IMR-90 (cell line): ENCODE results near the gene KCNAB2. TPM values are rescaled to one million over a fixed set of nuclear protein-coding genes. Genes with fewer than 3 reads are reported as not detected.

Experiments used
- ATAC-seq: fragments of 200-7000 bp; cut with Tn5 transposase; 2 replicates; pipeline ENCODE4 v1.9.1; 2020; ENCODE audit warnings: low read depth, mild to moderate bottlenecking, moderate library complexity
- BruUV-seq: library from RNA; stranded (reverse); fragments of 400-500 nt; replicated peaks from 2 replicates; lab custom pipeline; 2021; lab: Mats Ljungman, UMichigan
- CTCF ChIA-PET: fragments of 300-600 bp; formaldehyde crosslinking; extraction: SDS; loops from one replicate; lab custom pipeline; 2021; ENCODE audit warnings: antibody characterized with exemption; lab: Yijun Ruan, JAX
- POLR2A ChIA-PET: fragments of 300-600 bp; sonication (Branson Sonifier 250); formaldehyde crosslinking; loops from one replicate; lab custom pipeline; 2022; ENCODE audit warnings: antibody characterized with exemption; ENCODE audit not compliant: unreplicated experiment; lab: Charles Lee
- DNase-seq: peaks from one replicate; pipeline ENCODE4 v3.0.0; 2013
- H2AFZ ChIP-seq: replicated peaks from 2 replicates; pipeline ENCODE3; 2013; ENCODE audit warnings: low read length, mild to moderate bottlenecking; ENCODE audit not compliant: poor library complexity
- H2AK5ac ChIP-seq: 2 replicates; pipeline ENCODE4 v1.6.1; 2013; ENCODE audit warnings: low read depth, low read length, inconsistent platforms
- H2AK9ac ChIP-seq: replicated peaks from 2 replicates; pipeline ENCODE3; 2013; ENCODE audit warnings: mild to moderate bottlenecking, low read depth, low read length, moderate library complexity; ENCODE audit not compliant: poor library complexity
- H2BK120ac ChIP-seq: 2 replicates; pipeline ENCODE4 v1.6.1; 2013; ENCODE audit warnings: low read depth, low read length, inconsistent platforms
- H2BK15ac ChIP-seq: 3 replicates; pipeline ENCODE4 v1.6.1; 2013; ENCODE audit warnings: low read depth, low read length, inconsistent platforms
- H2BK20ac ChIP-seq: 2 replicates; pipeline ENCODE4 v1.6.1; 2013; ENCODE audit warnings: low read depth, mild to moderate bottlenecking, inconsistent platforms, low read length, moderate library complexity
- H2BK5ac ChIP-seq: 2 replicates; pipeline ENCODE4 v1.6.1; 2013; ENCODE audit warnings: mild to moderate bottlenecking, low read depth, low read length, inconsistent platforms; ENCODE audit not compliant: poor library complexity, severe bottlenecking
- H3K14ac ChIP-seq: replicated peaks from 2 replicates; pipeline ENCODE4 v1.6.1; 2013; ENCODE audit warnings: low read depth, low read length, inconsistent platforms
- H3K18ac ChIP-seq: 2 replicates; pipeline ENCODE4 v1.6.1; 2013; ENCODE audit warnings: low read depth, low read length, control low read depth
- H3K23ac ChIP-seq: 2 replicates; pipeline ENCODE4 v1.6.1; 2013; ENCODE audit warnings: low read depth, low read length, inconsistent platforms
- H3K27ac ChIP-seq: 2 replicates; pipeline ENCODE4 v1.5.1; 2013; ENCODE audit warnings: mild to moderate bottlenecking, control low read depth, low read length; ENCODE audit not compliant: insufficient read depth
- H3K27me3 ChIP-seq: 2 replicates; pipeline ENCODE4 v1.6.1; 2013; ENCODE audit warnings: low read length; ENCODE audit not compliant: control insufficient read depth, insufficient read depth
- H3K36me3 ChIP-seq: 2 replicates; pipeline ENCODE4 v1.6.1; 2013; ENCODE audit warnings: low read length, mixed read lengths; ENCODE audit not compliant: control insufficient read depth, insufficient read depth
- H3K4ac ChIP-seq: 2 replicates; pipeline ENCODE4 v1.6.1; 2013; ENCODE audit warnings: low read depth, low read length, inconsistent platforms
- H3K4me1 ChIP-seq: 2 replicates; pipeline ENCODE4 v1.6.1; 2013; ENCODE audit warnings: low read length, mixed read lengths; ENCODE audit not compliant: control insufficient read depth, insufficient read depth
- H3K4me2 ChIP-seq: 2 replicates; pipeline ENCODE4 v1.6.1; 2013; ENCODE audit warnings: low read depth, mild to moderate bottlenecking, control low read depth, low read length, moderate library complexity
- H3K4me3 ChIP-seq: 2 replicates; pipeline ENCODE4 v1.5.1; 2013; ENCODE audit warnings: low read depth, mild to moderate bottlenecking, control low read depth, low read length, moderate library complexity; ENCODE audit not compliant: insufficient read depth
- H3K56ac ChIP-seq: 2 replicates; pipeline ENCODE4 v1.6.1; 2013; ENCODE audit warnings: low read length, inconsistent platforms; ENCODE audit not compliant: insufficient read depth; ENCODE audit errors: extremely low read depth
- H3K79me1 ChIP-seq, 2 experiments: 2 replicates each; pipeline ENCODE4 v1.6.1; 2013; ENCODE audit warnings: low read length in 2 of 2, inconsistent platforms in 1 of 2, low read depth in 1 of 2
- H3K9ac ChIP-seq: 2 replicates; pipeline ENCODE4 v1.6.1; 2013; ENCODE audit warnings: low read depth, low read length, control low read depth
- H3K9me1 ChIP-seq: 2 replicates; pipeline ENCODE4 v1.6.1; 2013; ENCODE audit warnings: low read length, inconsistent platforms; ENCODE audit not compliant: insufficient read depth
- H3K9me3 ChIP-seq: 2 replicates; pipeline ENCODE4 v1.6.1; 2013; ENCODE audit warnings: low read length; ENCODE audit not compliant: control insufficient read depth, insufficient read depth
- H4K20me1 ChIP-seq: 2 replicates; pipeline ENCODE4 v1.6.1; 2013; ENCODE audit warnings: low read length, inconsistent platforms; ENCODE audit not compliant: insufficient read depth
- H4K5ac ChIP-seq: 2 replicates; pipeline ENCODE4 v1.6.1; 2013; ENCODE audit warnings: mild to moderate bottlenecking, low read depth, low read length, control low read depth
- H4K8ac ChIP-seq, 2 experiments: 2 replicates each; pipeline ENCODE4 v1.6.1; 2013; ENCODE audit warnings: low read depth in 2 of 2, low read length in 2 of 2, control low read depth in 1 of 2, inconsistent platforms in 1 of 2
- H4K91ac ChIP-seq: 2 replicates; pipeline ENCODE4 v1.6.1; 2013; ENCODE audit warnings: low read depth, low read length, inconsistent platforms; ENCODE audit not compliant: insufficient read depth
- BHLHE40 ChIP-seq: fragments of 150-350 bp; IDR thresholded peaks from 2 replicates; pipeline ENCODE4 v1.6.1; 2016; ENCODE audit warnings: mild to moderate bottlenecking, low read depth, low read length
- CEBPB ChIP-seq: IDR thresholded peaks from 2 replicates; pipeline ENCODE4 v1.6.1; 2012; ENCODE audit warnings: low read depth, low read length, improper control_type of control experiment
- CHD1 ChIP-seq: IDR thresholded peaks from 2 replicates; pipeline ENCODE4 v1.6.1; 2012; ENCODE audit warnings: low read depth, low read length, improper control_type of control experiment
- FOS ChIP-seq: fragments of 150-350 bp; IDR thresholded peaks from 2 replicates; pipeline ENCODE4 v1.6.1; 2016; ENCODE audit warnings: low read depth, low read length
- MAFK ChIP-seq: IDR thresholded peaks from 2 replicates; pipeline ENCODE4 v1.6.1; 2012; ENCODE audit warnings: low read depth, low read length, improper control_type of control experiment
- MAZ ChIP-seq: IDR thresholded peaks from 2 replicates; pipeline ENCODE4 v1.6.1; 2012; ENCODE audit warnings: low read depth, mild to moderate bottlenecking, low read length, improper control_type of control experiment, moderate library complexity, borderline replicate concordance
- MXI1 ChIP-seq: IDR thresholded peaks from 2 replicates; pipeline ENCODE4 v1.6.1; 2012; ENCODE audit warnings: low read depth, mild to moderate bottlenecking, low read length, moderate library complexity, borderline replicate concordance
- NFE2L2 ChIP-seq: fragments of 150-350 bp; IDR thresholded peaks from 2 replicates; pipeline ENCODE4 v1.6.1; 2016; ENCODE audit warnings: low read depth, mild to moderate bottlenecking, low read length
- POLR2A ChIP-seq: IDR thresholded peaks from 2 replicates; pipeline ENCODE4 v1.6.1; 2012; ENCODE audit warnings: mild to moderate bottlenecking, low read depth, low read length
- RAD21 ChIP-seq: IDR thresholded peaks from 2 replicates; pipeline ENCODE4 v1.6.1; 2012; ENCODE audit warnings: low read length, improper control_type of control experiment
- RCOR1 ChIP-seq: IDR thresholded peaks from 2 replicates; pipeline ENCODE4 v1.6.1; 2012; ENCODE audit warnings: mild to moderate bottlenecking, low read length, improper control_type of control experiment; ENCODE audit not compliant: insufficient replicate concordance
- RFX5 ChIP-seq: IDR thresholded peaks from 2 replicates; pipeline ENCODE4 v1.8.0; 2012; ENCODE audit warnings: low read depth, mild to moderate bottlenecking, low read length, moderate library complexity
- SMC3 ChIP-seq: fragments of 150-350 bp; IDR thresholded peaks from 2 replicates; pipeline ENCODE4 v1.6.1; 2016; ENCODE audit warnings: low read depth, mild to moderate bottlenecking, antibody characterized with exemption, low read length, moderate library complexity
- WGBS, 2 experiments: methylation state at CpG; one replicate each; pipeline versions ENCODE4 v1.1.5 to v1.1.7; 2013; ENCODE audit warnings: missing lambda C conversion rate in 2 of 2; ENCODE audit not compliant: insufficient read length in 1 of 2; ENCODE audit errors: extremely low coverage in 2 of 2; 5-methylcytosine and 5-hydroxymethylcytosine counted together
- dilution Hi-C: fragments of 300-500 bp; cut with HindIII; formaldehyde crosslinking; loops from one replicate; pipeline ENCODE4 v1.14.3; 2018; ENCODE audit warnings: low sequenced_read_pairs; ENCODE audit not compliant: unreplicated experiment
- in situ Hi-C: fragments of 300-500 bp; cut with MboI; formaldehyde crosslinking; loops from 3 replicates; pipeline ENCODE4 v1.14.3; 2019; ENCODE audit warnings: low sequenced_read_pairs, inconsistent platforms, mixed read lengths
- intact Hi-C: fragments of 100-400 bp; cut with micrococcal nuclease; formaldehyde crosslinking; loops from 2 replicates; pipeline ENCODE4 v1.10.0; 2022
- polyA plus RNA-seq, 3 experiments: library from polyadenylated mRNA; depleted of rRNA; stranded (reverse); fragments of >200 nt; gene quantifications; 2 replicates each; pipeline ENCODE4 v1.2.3, GENCODE V29; 2012; ENCODE audit warnings: low replicate concordance in 1 of 3
- total RNA-seq: library from RNA; depleted of rRNA; stranded (reverse); fragments of >200 nt; gene quantifications from 2 replicates; pipeline ENCODE4 v1.2.3, GENCODE V29; 2012
- TF ChIP-seq, protein P1 (sequence below): fragments of 150-350 bp; IDR thresholded peaks from 2 replicates; pipeline ENCODE4 v1.6.1; 2017; ENCODE audit warnings: mild to moderate bottlenecking, antibody characterized with exemption, low read length, low read depth
- TF ChIP-seq, protein P2 (sequence below): fragments of 150-350 bp; IDR thresholded peaks from 2 replicates; pipeline ENCODE4 v1.6.1; 2016; ENCODE audit warnings: low read depth, mild to moderate bottlenecking, low read length, moderate library complexity, borderline replicate concordance
- TF ChIP-seq, protein P3 (sequence below): conservative IDR thresholded peaks from 2 replicates; pipeline ENCODE4 v1.5.1; 2012; ENCODE audit warnings: mild to moderate bottlenecking, low read depth, low read length, improper control_type of control experiment

Gene KCNAB2
- total and polyA plus RNA-seq, 2 of the 4 experiments (the other 2 are of a cell fraction), result 1.3 to 4.2 TPM

DNA sequence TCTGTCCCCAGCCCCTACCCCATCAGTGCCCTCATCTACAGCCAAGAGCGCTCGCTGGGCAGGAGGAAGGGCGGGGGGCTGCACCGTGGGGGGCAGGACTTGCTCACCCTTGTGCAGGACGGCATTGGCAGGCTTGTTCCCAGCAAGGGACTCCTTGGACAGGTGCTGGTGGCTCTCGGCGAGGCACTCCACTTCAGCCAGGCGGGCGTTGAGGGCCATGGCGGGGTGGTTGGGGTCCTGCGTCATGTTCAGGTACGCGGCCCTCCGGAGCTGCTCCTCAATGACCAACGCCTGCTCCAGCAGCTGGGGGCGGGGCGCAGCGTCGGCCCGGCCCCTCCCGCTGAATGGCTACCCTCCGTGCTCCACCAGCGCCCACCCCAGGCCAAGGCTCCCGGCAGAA lies 64.0 kb downstream of the KCNAB2 start:
- no peaks in the 10 kb centered on the region for H3K9me1 ChIP-seq
- no peaks in the 10 kb centered on the region for H3K9me3 ChIP-seq
- H2AK5ac ChIP-seq, result no peak overlapping the region
- H2BK120ac ChIP-seq, result no peak overlapping the region
- H2BK15ac ChIP-seq, result no peak overlapping the region
- peaks cover 14% of the 10 kb centered on the region; the same call in 1 of the 2 replicates for H3K27me3 ChIP-seq
- H4K20me1 ChIP-seq, result no peaks in the 10 kb centered on the region
- H3K9ac ChIP-seq, result no peak overlapping the region
- H3K4me1 ChIP-seq, result no peaks in the 10 kb centered on the region
- ATAC-seq, result no peak
- H2BK20ac ChIP-seq, result no peak overlapping the region
- intact Hi-C loops, result loop anchor here (2.0 kb wide), 2 partner anchors 61 to 135 kb away; partner anchors contain the start of gene HES3
- dilution Hi-C loops, result no loop called here
- no peaks in the 10 kb centered on the region for H3K79me1 ChIP-seq
- WGBS, 2 experiments, result 53% methylated on average over 12 of the region's 24 CpGs; no CpG with 5 or more reads in 1 of the 2 experiments
- H3K4me3 ChIP-seq, result no peak overlapping the region
- ChIA-PET POLR2A (no interaction called here), CTCF (no interaction called here)
- H3K14ac ChIP-seq, result no peak overlapping the region
- H4K8ac ChIP-seq, result no peak overlapping the region
- no peak overlapping the region for H3K18ac ChIP-seq
- no TSS peak for BruUV-seq
- no peak overlapping the region for H3K27ac ChIP-seq
- no peak overlapping the region for H3K4ac ChIP-seq
- H3K56ac ChIP-seq, result no peak overlapping the region
- no peaks in the 10 kb centered on the region for H3K36me3 ChIP-seq
- no peak overlapping the region for H4K91ac ChIP-seq
- no peak overlapping the region for H2AFZ ChIP-seq
- no peak overlapping the region for H2BK5ac ChIP-seq
- no peak overlapping the region for H4K5ac ChIP-seq
- TF ChIP-seq POLR2A, result no peak
- TF ChIP-seq RFX5, result no peak
- no peak for TF ChIP-seq SMC3
- TF ChIP-seq, protein P1, sequence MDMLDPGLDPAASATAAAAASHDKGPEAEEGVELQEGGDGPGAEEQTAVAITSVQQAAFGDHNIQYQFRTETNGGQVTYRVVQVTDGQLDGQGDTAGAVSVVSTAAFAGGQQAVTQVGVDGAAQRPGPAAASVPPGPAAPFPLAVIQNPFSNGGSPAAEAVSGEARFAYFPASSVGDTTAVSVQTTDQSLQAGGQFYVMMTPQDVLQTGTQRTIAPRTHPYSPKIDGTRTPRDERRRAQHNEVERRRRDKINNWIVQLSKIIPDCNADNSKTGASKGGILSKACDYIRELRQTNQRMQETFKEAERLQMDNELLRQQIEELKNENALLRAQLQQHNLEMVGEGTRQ, result no peak
- TF ChIP-seq CHD1, result no peak
- TF ChIP-seq, protein P2, sequence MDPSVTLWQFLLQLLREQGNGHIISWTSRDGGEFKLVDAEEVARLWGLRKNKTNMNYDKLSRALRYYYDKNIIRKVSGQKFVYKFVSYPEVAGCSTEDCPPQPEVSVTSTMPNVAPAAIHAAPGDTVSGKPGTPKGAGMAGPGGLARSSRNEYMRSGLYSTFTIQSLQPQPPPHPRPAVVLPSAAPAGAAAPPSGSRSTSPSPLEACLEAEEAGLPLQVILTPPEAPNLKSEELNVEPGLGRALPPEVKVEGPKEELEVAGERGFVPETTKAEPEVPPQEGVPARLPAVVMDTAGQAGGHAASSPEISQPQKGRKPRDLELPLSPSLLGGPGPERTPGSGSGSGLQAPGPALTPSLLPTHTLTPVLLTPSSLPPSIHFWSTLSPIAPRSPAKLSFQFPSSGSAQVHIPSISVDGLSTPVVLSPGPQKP, result no peak
- TF ChIP-seq RAD21, result no peak
- TF ChIP-seq MXI1, result no peak
- TF ChIP-seq CEBPB, result no peak
- TF ChIP-seq FOS, result no peak
- TF ChIP-seq RCOR1, result no peak
- no peak for TF ChIP-seq BHLHE40
- TF ChIP-seq MAZ, result no peak
- TF ChIP-seq MAFK, result no peak
- TF ChIP-seq, protein P3, sequence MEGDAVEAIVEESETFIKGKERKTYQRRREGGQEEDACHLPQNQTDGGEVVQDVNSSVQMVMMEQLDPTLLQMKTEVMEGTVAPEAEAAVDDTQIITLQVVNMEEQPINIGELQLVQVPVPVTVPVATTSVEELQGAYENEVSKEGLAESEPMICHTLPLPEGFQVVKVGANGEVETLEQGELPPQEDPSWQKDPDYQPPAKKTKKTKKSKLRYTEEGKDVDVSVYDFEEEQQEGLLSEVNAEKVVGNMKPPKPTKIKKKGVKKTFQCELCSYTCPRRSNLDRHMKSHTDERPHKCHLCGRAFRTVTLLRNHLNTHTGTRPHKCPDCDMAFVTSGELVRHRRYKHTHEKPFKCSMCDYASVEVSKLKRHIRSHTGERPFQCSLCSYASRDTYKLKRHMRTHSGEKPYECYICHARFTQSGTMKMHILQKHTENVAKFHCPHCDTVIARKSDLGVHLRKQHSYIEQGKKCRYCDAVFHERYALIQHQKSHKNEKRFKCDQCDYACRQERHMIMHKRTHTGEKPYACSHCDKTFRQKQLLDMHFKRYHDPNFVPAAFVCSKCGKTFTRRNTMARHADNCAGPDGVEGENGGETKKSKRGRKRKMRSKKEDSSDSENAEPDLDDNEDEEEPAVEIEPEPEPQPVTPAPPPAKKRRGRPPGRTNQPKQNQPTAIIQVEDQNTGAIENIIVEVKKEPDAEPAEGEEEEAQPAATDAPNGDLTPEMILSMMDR, result no peak
- TF ChIP-seq NFE2L2, result no peak
- H3K4me2 ChIP-seq, result no peak overlapping the region
- in situ Hi-C loops, result no loop called here
- no peak for DNase-seq
- H2AK9ac ChIP-seq, result no peak overlapping the region
- H3K23ac ChIP-seq, result no peak overlapping the region
